Loucy (cell line): Measurements from ENCODE around the gene CDC26.

Experiments
- CTCF ChIP-seq: fragments of 200-600 bp; sonication (generic); conservative IDR thresholded peaks from 2 replicates; pipeline ENCODE4 v1.5.1; 2014; ENCODE audit warnings: mild to moderate bottlenecking, antibody characterized with exemption, low read length
- EZH2phosphoT487 ChIP-seq: fragments of 200-600 bp; IDR thresholded peaks from 2 replicates; pipeline ENCODE4 v1.6.1; 2018; ENCODE audit warnings: antibody characterized with exemption, mild to moderate bottlenecking, moderate library complexity, borderline replicate concordance

- no peak for TF ChIP-seq CTCF
- no peak for TF ChIP-seq EZH2phosphoT487
Observed at GRCh38 chr9:113222482-113222841, 52.9 kb downstream of the CDC26 start.
